GM12891 (cell line): ENCODE results near the gene OVOL1. TPM values are rescaled to one million over a fixed set of nuclear protein-coding genes. Genes with fewer than 3 reads are reported as not detected.
"Not testable (repeated sequence)": the region's sequence is repeated elsewhere in the genome, so short reads cannot be mapped to it uniquely, and the experiment has no call there.

Source experiments
- DNase-seq: peaks from one replicate; pipeline ENCODE4 v3.0.0; 2011; ENCODE audit warnings: low spot score; ENCODE audit not compliant: insufficient read length
- FAIRE-seq: peaks from 2 replicates; lab custom pipeline; 2011; peaks lifted over from hg19 to GRCh38; lab: Jason Lieb, UNC
- PAX5 ChIP-seq: IDR thresholded peaks from 2 replicates; pipeline ENCODE4 v1.6.1; 2011; ENCODE audit warnings: low read length, moderate library complexity, mild to moderate bottlenecking; ENCODE audit not compliant: insufficient read depth, severe bottlenecking
- POLR2A ChIP-seq: IDR thresholded peaks from 2 replicates; pipeline ENCODE4 v1.6.1; 2011; ENCODE audit warnings: low read depth, low read length, control low read depth
- POLR2AphosphoS5 ChIP-seq: IDR thresholded peaks from 2 replicates; pipeline ENCODE4 v1.6.1; 2011; ENCODE audit warnings: low read depth, low read length, control low read depth
- POU2F2 ChIP-seq: IDR thresholded peaks from 2 replicates; pipeline ENCODE4 v1.6.1; 2011; ENCODE audit warnings: low read depth, mild to moderate bottlenecking, control low read depth, low read length, moderate library complexity
- SPI1 ChIP-seq: IDR thresholded peaks from 2 replicates; pipeline ENCODE4 v1.6.1; 2011; ENCODE audit warnings: low read depth, low read length, control low read depth
- TAF1 ChIP-seq: IDR thresholded peaks from 2 replicates; pipeline ENCODE4 v1.6.1; 2011; ENCODE audit warnings: low read depth, low read length, control low read depth
- polyA plus RNA-seq: library from polyadenylated mRNA; unstranded; fragments of >200 nt; gene quantifications from one replicate; pipeline ENCODE4 v1.2.1, GENCODE V29; 2012; ENCODE audit warnings: low read depth, missing spikeins, inconsistent platforms; ENCODE audit not compliant: missing spikeins

OVOL1 gene
- polyA plus RNA-seq: 0.09 TPM

DNA sequence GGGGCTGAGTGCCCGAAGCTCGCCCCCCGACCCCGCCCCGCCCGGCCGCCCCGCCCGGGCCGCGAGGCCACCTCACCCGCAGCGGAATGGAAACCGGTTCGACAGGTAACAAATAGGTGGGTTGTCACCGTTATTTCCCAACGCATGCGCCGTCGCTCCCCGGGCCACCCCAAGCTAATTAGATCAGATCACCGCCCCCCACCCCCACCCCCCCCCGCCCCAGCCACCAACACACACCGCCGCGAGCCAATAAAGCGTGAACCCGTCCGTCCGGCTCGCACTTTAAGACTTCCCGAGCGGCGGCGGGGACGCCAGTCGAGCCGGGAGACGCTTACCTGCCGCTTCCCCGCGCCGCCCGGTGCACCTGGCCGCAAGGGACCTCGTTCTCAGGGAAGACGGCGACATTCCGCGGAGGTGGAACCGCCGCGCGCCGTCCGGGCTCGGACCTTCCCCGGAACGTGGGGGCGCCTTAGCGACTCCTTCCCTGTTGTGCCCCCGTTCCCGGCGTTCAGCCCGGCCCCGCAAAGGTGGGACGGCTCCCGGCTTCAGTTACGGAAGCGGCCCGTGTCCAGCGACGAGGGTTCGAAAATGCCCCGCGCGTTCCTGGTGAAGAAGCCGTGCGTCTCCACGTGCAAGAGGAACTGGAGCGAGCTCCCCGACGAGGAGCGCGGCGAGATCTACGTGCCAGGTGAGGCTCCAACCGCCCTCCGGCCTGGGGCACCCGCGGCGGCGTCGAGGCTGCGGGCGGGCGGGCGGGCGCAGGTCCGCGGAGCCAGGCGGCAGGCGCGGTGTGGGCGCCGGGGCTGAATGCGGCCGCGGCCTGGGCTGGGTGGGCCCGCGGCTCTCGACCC lies at the start of gene OVOL1:
TSS of gene OVOL1 (plus strand) at position 278 of the 851 bp plus-strand sequence. CDS start at position 589, 311 bp downstream.
- FAIRE-seq (no peak), DNase-seq (no peak)
- TF ChIP-seq SPI1: no peak
- TF ChIP-seq POU2F2: no peak
- no peak for TF ChIP-seq POLR2AphosphoS5
- TF ChIP-seq POLR2A: no peak
- TF ChIP-seq PAX5: no peak
- no peak for TF ChIP-seq TAF1

DNA sequence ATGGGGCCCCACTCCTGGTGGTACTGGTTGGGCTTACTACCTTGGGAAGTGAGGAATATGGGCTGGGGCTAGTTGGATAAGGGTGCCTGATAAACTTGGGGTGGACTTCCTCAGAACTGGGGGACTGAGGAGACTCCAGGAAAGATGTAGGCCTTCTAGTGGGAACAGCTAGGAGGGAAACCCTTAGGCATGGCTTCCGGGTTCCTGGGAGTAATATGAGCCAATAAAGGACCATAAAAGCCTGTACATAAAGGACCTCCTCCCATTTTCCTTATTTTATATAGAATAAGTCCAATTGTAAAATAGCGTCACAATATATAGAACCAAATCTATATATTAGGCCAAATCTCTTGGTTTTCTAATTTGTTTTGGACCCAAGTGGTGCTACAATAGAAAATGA lies 47.8 kb upstream of the OVOL1 start:
- DNase-seq (no peak), FAIRE-seq (no peak)
- TF ChIP-seq POLR2AphosphoS5 (no peak), POU2F2 (no peak), SPI1 (no peak)

DNA sequence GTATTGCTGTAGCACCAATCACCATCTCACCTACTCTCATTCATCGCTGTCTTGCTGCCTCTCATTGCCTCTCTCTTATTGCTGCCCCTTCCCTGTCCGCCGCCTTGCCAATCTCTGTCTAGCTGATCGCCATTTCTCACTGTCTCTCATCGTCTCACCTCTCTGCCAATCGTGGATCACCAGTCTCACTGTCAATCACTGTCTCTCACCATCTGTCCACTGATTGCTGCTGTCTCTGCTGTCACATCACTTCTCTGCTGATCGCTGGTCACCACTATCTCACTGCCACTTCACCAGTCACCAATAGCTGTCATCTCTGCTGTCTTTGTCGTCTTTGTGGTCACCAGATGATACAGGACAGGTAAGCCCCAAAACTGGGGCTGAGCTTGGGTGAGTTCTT lies 45.7 kb upstream of the OVOL1 start:
- DNase-seq (no peak), FAIRE-seq (no peak)
- TF ChIP-seq POU2F2 (no peak), SPI1 (no peak), PAX5 (no peak), POLR2A (no peak), POLR2AphosphoS5 (no peak), TAF1 (no peak)

DNA sequence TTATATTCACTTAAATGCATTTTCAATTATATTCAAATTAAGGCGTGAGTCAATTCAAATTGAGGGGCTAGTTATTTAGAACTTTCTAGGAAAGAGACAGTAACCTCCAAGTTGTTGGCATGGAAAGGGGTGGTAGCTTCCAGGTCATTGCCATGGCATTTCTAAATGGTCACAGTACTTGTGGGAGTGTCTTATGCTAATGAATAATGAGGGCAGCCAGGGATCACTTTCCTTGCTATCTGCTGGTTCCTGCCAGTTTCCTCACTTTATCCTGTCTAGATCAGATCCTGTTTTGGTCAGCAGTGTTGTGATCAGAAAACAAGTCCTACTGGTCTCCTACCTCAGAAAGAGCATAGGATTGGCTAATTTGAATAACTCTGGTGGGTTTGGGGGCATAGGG lies 44.5 kb upstream of the OVOL1 start:
- TF ChIP-seq POU2F2: no peak
- TF ChIP-seq POLR2AphosphoS5: no peak
- TF ChIP-seq POLR2A: no peak
- no peak for TF ChIP-seq PAX5
- no peak for TF ChIP-seq SPI1
- no peak for TF ChIP-seq TAF1
- DNase-seq (no peak), FAIRE-seq (no peak)

DNA sequence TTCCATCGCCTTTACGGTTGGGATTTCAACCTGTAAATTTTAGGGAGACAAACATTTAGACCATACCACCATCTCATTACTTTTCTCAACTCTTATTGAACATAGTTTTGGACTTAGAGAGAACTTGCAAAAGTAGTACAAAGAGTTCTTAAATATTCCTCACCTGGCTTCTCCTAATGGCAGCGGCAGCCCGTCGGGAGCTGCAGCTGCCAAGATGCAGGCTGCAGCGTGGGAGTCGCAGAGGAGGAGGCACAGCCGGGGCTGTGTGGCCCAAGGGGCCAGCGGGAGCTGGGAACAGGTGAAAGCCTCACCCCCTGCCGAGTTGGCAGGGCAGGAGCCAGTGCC lies 43.2 kb upstream of the OVOL1 start:
- DNase-seq: no peak
- no peak for FAIRE-seq
- TF ChIP-seq TAF1: no peak
- no peak for TF ChIP-seq SPI1
- TF ChIP-seq POLR2AphosphoS5: no peak
- TF ChIP-seq POLR2A: no peak
- no peak for TF ChIP-seq POU2F2
- TF ChIP-seq PAX5: no peak

DNA sequence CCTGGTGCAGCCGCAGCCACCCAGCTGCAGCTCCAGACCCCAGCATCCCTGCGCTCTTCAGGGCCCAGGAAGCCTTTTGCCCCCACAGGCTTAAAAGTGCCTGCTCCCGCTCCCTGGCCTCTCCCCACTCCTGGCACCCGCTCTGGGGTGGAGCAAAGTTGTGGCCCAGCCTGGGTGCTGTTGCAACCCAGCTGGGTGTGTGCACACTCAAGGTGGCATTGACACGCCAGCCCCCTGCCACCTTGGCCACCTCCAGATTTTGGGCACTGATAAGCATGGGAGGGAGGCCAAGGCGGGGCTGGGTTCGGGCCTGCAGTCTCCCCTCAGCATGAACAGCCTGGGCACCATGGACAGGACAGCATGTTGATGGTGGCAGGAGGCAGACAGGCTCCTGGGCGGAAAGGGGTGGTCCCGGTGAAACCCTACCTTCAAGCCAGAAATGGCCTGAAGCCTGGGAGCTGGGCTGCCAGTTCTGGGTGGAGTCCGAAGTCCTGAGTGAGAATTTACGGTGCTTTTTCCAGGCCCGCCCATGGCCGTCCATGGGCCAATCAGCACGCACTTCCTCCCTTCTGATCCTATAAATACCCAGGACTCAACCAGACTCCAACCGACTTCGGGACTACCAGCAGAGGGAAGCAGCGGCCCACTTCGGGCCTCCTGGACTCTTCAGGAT lies 42.7 kb upstream of the OVOL1 start:
- TF ChIP-seq TAF1 (no peak), SPI1 (peak; percentile 23; the same call in 1 of the 2 replicates), POLR2AphosphoS5 (no peak)
- no peak for DNase-seq
- FAIRE-seq: no peak

DNA sequence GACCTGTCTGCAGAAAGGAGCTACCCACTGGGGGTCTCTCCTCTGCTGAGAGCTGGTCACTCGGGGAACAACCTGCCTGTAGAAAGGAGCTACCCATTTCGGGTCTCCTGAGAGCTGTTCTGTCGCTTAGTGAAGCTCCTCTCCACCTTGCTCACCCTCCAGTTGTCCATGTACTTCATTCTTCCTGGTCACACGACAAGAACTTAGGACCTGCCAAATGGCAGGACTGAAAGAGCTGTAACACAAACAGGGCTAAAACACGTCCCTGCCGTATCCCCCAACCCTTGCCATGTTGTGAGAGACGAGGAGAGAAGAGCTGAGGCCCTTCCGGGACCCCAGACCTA lies 42.2 kb upstream of the OVOL1 start:
- DNase-seq (no peak), FAIRE-seq (no peak)
- TF ChIP-seq POLR2A (no peak), POLR2AphosphoS5 (no peak), TAF1 (no peak), SPI1 (no peak), POU2F2 (no peak), PAX5 (no peak)

DNA sequence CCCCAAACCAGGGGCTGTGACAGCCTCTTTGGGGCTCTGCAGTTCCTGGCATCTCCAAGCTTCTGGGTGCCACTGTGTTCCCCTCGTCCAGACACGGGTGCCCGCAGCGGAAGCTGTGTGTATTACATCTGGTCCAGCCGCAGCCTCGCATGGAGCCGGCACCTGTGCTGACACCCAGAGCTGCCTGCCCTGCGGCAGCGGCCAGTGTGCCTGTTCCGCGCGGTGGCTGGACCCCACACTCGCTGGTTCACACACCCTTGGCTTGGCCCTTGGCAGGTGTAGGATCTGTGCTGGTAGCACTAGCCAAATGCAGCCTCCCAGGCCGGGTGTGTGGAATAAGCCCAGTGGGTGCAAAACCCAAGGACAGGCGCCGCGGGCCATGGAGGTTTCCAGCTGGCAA lies 41.8 kb upstream of the OVOL1 start:
- no peak for FAIRE-seq

DNA sequence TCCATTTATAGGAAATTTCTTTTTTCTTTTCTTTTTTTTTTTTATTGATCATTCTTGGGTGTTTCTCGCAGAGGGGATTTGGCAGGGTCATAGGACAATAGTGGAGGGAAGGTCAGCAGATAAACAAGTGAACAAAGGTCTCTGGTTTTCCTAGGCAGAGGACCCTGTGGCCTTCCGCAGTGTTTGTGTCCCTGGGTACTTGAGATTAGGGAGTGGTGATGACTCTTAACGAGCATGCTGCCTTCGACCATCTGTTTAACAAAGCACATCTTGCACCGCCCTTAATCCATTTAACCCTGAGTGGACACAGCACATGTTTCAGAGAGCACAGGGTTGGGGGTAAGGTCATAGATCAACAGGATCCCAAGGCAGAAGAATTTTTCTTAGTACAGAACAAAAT lies 24.7 kb upstream of the OVOL1 start:
- not testable (repeated sequence) for DNase-seq, FAIRE-seq

More for the DNA sequence above, 41.8 kb upstream of the OVOL1 start:
- no peak for DNase-seq
- TF ChIP-seq PAX5: no peak
- no peak for TF ChIP-seq POLR2A
- TF ChIP-seq TAF1: no peak
- no peak for TF ChIP-seq SPI1
- no peak for TF ChIP-seq POLR2AphosphoS5
- TF ChIP-seq POU2F2: no peak

DNA sequence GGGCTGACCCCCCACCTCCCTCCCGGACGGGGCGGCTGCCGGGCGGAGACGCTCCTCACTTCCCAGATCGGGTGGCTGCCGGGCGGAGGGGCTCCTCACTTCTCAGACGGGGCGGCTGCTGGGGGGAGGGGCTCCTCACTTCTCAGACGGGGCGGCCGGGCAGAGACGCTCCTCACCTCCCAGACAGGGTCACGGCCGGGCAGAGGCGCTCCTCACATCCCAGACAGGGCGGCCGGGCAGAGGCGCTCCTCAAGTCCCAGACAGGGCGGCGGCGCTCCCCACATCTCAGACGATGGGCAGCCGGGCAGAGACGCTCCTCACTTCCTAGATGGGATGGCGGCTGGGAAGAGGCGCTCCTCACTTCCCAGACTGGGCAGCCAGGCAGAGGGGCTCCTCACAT lies 24.0 kb upstream of the OVOL1 start:
- not testable (repeated sequence) for FAIRE-seq

More for the DNA sequence above, 24.0 kb upstream of the OVOL1 start:
- DNase-seq: not testable (repeated sequence)
